PFSK-1 (cell line): ENCODE results near the gene HCN2.

ENCODE experiments used
- FOXP2 ChIP-seq: optimal IDR thresholded peaks from 2 replicates; pipeline ENCODE3; 2011; ENCODE audit warnings: borderline replicate concordance, control low read depth, inconsistent platforms; ENCODE audit not compliant: insufficient read depth; ENCODE audit errors: extremely low read length, extremely low read depth
- POLR2AphosphoS5 ChIP-seq: IDR thresholded peaks from 2 replicates; pipeline ENCODE4 v1.6.1; 2012; ENCODE audit warnings: low read depth, mild to moderate bottlenecking, control low read depth, low read length, moderate library complexity
- TAF1 ChIP-seq: IDR thresholded peaks from 2 replicates; pipeline ENCODE4 v1.6.1; 2012; ENCODE audit warnings: low read length, control low read depth, borderline replicate concordance; ENCODE audit not compliant: insufficient read depth

GRCh38 chr19:574658-575526, 14.8 kb upstream of the HCN2 start:
- TF ChIP-seq POLR2AphosphoS5: no peak
- no peak for TF ChIP-seq FOXP2
- no peak for TF ChIP-seq TAF1
